Endothelial cell of coronary artery (primary cell): ENCODE results near the gene DCTN3. TPM values are rescaled to one million over a fixed set of nuclear protein-coding genes. Genes with fewer than 3 reads are reported as not detected.

Source experiments
- total RNA-seq: library from RNA; depleted of rRNA; stranded (reverse); fragments of >200 nt; gene quantifications from 2 replicates; pipeline ENCODE4 v1.2.3, GENCODE V29; 2014

The DCTN3 gene
- 85.8 and 103 TPM in 2 replicates for total RNA-seq

DNA sequence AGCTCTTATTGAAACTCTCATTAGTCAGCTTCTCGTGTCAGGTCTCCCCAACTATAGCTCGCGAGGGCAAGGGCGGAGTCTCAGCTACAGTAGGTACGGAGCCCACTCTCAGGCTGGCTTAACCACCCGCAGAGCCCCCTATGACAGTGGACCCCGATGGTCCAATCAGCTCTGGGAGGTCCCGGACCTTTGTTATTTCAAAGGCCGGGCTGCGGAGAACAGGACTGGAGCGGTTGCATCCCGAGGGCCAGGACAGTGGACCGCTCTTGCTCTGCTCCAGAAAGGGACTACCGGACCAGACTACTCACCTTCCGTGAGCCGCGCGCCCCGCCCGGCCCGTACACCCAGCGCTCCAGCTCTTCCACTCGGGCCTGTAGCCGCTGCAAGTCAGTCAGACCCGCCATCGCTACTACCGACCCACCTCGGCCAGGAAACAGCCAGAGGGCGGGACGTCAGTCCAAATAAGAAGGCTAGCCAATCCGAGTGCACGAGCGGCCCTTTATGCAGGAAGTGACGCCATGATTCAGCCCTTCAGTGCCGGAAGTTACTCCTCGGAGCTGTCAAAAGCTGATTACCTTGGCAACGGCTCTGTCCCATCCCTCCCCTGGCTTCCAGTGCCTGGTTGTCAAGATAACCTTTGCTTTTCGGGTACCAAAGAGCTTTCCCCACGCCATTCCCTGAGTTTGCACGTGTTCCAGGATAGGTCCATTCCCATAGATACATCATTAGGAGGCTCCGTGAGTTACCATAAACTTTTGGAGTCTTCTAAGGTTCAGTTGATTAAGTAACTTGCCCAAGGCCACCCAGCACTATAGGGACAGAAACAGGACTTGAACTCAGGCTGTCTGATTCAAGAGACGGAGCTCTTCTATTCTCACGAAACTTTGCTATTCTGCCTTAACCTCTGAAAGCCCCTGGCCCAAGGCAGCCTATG is at the start of gene DCTN3:
DCTN3 (minus strand) TSS at position 435 of the 934 bp plus-strand sequence; CDS start at position 404, 31 bp downstream.

DNA sequence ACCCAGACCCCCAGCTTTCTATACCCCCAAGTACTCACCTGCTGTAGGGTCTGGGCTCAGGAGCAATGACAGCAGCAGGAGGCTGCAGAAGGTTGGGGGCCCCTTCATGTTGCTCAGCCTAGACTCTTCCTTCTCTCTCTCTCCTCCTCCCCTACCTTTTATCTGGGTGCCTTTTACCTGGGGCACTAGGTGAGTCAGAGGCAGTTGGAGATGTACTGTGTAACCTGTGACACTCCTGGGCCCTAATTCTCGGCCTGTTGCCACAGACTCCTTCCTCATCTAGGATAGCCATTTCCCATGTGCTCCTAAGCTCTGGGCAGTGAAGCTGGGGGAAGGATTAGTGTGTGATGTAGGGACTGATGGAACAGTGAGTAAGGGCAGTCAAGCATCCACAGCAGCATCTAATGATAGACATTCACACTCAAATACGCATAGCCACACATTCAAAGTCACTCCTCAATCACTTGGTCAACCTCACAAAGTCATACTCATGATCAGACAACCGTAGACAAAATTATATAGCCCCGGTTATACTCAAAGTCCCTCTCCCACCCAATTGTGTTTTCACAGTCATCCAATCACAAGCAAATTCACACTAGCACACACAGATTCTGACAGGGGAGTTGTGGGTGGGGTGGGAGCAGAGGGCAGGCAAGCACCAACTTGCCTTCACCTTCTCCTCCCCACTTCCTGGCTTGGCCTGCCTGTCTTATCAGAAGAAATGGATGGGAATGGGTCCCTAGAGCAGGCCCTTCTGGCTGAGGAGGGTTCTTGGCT is 42.4 kb upstream of the DCTN3 start, which contains the start of gene CCL27:
CCL27 (minus strand) TSS at position 132 of the 777 bp plus-strand sequence; CDS start at position 108, 24 bp downstream.

DNA sequence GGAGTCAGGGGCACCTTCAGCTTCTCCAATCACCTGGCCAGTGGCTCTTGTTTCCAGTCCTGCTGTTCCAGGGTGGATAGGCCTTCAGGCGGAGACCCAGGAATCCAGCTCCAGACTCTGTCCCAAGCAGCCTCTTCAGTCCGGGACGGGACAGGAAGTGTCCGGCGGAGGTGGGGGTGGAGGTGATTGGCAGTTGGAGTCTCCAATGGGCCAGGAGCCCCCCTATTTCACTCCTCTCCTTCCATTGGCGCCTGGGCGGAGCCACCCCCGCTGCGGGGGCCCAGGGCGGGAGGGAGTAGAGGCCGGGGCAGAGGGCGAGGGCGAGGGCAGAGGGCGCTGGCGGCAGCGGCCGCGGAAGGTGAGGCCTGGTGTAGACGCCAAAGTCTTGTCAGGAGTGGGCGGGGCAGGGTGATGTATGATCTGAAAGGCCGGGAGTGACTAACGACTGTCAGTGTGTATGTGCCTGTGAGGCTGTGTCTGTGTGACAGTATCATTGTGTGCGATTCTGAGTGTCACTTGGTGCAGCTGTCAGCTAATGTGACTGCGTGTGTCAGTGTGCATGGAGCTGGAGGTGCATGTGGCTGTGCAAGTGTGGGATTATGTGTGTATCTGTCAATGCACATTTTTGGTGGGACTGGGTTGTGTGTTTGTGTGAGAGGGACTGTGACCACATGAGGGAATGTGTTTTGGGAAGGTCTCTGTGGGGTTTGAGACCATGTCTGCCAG is 31.7 kb upstream of the DCTN3 start, which contains the start of gene IL11RA:
IL11RA (plus strand) TSS at position 310 of the 726 bp plus-strand sequence. CDS start 3,033 bp downstream, outside the sequence.

DNA sequence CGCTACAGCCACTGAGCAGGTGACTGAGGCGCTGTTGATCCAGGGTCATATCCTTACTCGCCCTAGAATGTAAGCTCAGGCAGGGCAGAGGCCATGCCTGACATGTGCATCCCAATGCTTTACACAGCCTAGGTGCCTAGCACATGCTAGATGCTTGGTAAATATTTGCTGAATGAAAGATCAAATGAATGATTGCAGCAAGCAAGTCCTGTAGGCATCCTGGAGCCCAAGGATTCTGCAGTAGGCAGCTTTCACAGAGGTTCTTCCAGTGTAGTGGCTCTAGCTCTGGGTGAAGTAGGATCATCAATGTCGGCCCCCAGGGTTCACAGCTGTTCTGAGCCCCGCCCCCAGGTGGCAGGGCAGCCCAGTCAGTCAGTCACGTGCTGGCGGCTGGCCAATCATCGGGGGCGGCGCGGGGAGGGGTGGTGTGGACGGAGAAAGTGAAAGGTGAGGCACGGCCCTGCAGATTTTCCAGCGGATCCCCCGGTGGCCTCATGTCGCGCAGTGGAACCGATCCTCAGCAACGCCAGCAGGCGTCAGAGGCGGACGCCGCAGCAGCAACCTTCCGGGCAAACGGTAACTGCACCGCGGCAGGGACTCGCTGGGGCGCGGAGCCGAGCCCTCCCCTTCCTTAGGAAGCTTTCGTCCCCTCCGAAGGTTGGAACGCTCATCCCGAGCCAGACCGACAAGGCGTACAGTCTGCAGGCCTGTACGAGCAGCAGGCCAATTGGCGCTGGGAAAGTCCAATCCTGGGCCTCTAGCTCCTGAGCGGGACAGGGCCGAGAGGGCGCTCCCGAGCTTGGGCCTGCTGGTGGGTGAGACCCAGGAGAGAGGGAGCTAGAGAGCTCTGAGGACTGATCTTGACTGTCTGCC is 26.2 kb upstream of the DCTN3 start, which contains the start of gene GALT:
GALT (plus strand) TSS at position 465 of the 873 bp plus-strand sequence; CDS start at position 495, 30 bp downstream.

DNA sequence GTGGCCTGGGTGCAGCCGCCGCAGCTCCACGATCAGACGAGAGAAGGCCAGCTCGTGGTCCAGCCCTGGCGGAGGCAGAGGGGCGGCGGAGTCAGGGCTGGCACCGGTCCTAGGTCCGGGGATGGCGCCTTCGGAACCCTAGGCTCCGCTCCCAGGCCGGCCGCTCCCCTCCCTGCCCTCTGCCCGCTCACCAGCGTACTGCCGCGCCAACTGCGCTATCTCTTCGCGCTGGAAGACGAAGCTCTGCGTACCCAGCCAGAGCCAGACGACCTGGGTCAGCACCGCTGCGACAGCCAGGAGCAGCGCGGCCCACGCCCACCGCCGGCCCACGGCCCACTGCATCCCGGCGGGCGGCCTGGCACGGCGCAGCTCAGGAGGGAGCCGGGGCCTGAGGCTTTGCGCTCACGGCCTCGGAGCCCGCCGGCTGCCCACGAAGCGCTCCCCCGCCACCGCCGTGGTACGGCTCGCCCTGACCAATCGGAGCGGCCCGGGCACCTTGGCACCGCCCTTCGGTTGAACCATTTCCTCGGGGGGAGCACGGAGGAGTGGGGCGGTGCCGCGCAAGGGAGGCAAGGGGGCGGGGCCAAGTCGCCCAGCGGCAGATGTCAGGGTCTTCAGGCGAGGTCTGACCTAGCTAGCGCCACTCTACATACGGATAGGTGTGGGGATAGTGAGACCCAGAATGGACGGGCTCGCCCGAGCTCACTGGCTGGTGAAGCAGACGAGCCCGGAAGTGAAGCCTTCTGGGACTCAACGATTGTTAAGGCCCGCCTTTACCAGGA is 17.3 kb upstream of the DCTN3 start, which contains the start of gene SIGMAR1:
SIGMAR1 (minus strand) TSS at position 432 of the 782 bp plus-strand sequence; CDS start at position 342, 90 bp downstream.

DNA sequence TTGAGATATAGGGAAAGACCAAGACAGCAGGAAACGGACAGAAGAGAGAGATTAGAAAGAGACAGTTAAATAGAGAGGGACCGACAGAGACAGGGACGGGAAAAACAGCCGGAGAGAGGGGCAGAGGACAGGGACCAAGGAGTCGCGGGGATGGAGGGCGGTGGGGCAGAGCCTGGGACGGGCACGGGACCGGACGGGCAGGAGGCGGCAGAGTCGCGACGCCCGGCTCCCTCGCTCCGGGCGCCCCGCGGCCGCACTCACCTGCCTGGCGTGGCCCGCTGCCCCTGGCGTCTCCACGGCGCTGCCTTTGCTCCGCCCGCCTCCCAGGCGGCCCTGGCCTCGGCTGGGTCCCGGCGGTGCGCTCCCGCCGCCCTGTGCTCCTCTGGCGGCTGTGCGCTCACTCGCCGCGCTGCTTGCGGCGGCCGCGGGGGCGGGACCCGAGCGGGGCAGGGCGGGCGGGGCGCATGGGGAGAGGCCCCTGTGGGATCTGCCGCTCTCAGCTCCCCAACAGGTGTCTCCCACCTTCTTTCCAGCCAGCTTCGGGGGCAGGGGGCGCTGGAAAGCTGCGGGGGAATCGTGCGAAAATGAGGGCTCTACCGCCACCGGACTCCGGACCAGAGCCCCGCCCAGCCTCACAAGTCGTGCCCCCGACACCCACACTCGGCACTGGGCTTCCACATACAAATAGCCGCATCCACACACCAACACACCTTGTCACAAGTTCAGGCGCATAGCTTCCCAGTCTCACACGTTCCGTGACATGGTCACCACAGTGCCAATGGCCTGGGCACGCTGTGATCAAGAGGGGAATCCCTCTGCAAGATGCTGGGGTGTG is 8.6 kb upstream of the DCTN3 start, which contains the start of gene ARID3C:
ARID3C (minus strand) TSS at position 411 of the 835 bp plus-strand sequence. CDS start 1,052 bp downstream, outside the sequence.

DNA sequence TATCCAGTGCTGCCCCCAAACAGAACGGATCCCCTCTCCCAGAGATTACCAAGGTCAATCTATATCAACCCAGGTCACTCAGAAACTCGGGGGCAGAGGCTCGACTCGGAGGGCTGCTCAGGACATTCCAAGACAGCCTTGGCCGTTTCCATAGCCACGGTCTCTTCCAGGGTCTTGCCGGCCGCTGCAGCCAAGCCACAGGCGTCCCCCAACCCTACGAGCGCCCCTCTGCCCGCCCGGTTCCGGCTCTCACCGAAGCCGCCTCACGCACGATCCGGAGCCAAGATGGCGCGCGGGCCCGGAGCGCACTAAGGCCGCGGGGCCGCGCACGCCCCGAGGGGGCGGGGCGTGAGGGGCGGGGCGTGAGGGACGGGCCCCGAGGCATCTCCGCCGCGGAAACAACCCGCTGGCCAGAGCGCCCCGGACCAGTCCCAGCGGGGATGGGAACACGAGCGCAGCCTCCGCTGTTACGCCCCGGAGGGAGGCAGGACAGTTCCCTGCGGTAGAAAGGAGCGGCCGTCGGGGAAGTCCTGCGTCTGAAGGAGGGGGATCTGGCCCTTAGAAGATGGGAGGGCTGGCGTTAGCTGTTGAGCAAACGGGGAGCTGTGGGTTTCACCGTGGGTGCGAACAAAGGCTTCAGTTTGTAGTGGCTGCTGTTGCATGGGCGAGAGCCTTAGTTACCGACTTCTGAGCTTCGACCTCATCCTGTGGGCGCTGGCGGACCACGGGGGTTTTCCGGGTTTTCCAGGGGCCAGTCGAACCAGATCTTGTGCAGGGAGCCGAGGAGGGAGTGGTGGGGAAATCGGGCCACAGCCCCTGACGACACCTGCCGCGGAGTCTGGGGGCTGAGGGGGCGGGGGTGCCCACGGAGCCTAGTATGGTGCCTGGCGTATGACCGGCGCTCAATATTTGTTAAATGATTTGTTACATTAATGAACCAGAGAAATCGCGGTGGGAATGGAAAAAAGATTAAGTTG is 8.2 kb downstream of the DCTN3 start, which contains the start of gene RPP25L:
RPP25L (minus strand) TSS at position 287 of the 977 bp plus-strand sequence. CDS start 801 bp downstream, outside the sequence.

DNA sequence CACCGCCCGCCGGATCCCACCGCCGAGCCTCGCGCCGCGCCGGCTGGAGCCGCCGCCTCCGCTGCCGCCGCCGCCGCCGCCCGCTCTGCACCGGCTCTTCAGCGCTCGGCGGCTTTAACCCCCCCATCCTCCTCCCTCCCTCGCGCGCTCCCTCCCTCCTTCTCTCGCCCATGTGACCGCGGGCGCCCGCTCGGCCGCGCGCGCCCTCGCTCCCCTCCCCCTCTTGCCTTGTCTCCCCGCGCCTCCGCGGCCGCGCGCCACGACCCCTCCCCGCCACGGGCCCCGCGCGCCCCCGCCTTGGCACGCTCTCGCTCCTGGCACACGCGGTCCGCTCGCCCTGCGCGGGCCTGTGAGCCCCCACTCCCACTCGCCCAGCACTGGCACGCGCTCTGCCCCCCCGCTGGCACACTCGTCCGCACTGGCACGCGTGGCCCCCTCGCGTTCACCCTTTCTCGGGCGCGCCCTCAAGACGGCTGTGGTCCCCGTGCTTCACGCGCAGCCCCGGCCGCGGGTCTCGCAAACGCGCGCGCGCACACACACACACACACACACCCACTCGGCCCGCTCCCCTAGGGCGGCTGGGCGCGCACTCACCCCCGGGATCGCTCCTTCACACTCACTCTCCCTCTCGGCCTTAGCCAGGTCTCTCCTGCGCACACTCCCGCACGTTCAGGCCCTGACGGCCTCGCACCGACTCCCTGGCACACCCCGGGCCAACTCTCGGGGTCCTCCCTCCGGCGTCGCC is 30.5 kb downstream of the DCTN3 start, which contains the start of gene CNTFR:
CNTFR (minus strand) TSS at position 89 of the 745 bp plus-strand sequence. CDS start 20,743 bp downstream, outside the sequence.

Other genes starting within 250 kb of the DCTN3 start
- gene MYORG, start 243.6 kb downstream of the DCTN3 start, total RNA-seq, result 2.4 TPM in 2 replicates
- gene FAM219A, start 161.9 kb downstream of the DCTN3 start, total RNA-seq, result 12.2 and 16.9 TPM in 2 replicates
- 0.45 TPM in 1 of 2 replicates, not detected in the other for gene DNAI1, start 161.7 kb downstream of the DCTN3 start, total RNA-seq
- 0.09 TPM in 1 of 2 replicates, not detected in the other for gene ENHO, start 97.5 kb downstream of the DCTN3 start, total RNA-seq
- not detected in 2 replicates for gene CNTFR, start 30.8 kb downstream of the DCTN3 start, total RNA-seq
- 18.0 and 20.8 TPM in 2 replicates for gene RPP25L, start 8.4 kb downstream of the DCTN3 start, total RNA-seq
- gene ARID3C, start 8.6 kb upstream of the DCTN3 start, total RNA-seq, result 0.09 TPM in 2 replicates
- 41.1 and 46.3 TPM in 2 replicates for gene SIGMAR1, start 17.3 kb upstream of the DCTN3 start, total RNA-seq
- gene GALT, start 26.2 kb upstream of the DCTN3 start, total RNA-seq, result 17.2 and 30.2 TPM in 2 replicates
- gene IL11RA, start 31.7 kb upstream of the DCTN3 start, total RNA-seq, result 4.8 and 7.1 TPM in 2 replicates
- gene CCL27, start 42.2 kb upstream of the DCTN3 start, total RNA-seq, result not detected in 2 replicates
- gene CCL19, start 70.8 kb upstream of the DCTN3 start, total RNA-seq, result not detected in 2 replicates
- gene CCL21, start 89.6 kb upstream of the DCTN3 start, total RNA-seq, result not detected in 2 replicates